Measurements from ENCODE around the gene COA1.

COA1 gene

DNA sequence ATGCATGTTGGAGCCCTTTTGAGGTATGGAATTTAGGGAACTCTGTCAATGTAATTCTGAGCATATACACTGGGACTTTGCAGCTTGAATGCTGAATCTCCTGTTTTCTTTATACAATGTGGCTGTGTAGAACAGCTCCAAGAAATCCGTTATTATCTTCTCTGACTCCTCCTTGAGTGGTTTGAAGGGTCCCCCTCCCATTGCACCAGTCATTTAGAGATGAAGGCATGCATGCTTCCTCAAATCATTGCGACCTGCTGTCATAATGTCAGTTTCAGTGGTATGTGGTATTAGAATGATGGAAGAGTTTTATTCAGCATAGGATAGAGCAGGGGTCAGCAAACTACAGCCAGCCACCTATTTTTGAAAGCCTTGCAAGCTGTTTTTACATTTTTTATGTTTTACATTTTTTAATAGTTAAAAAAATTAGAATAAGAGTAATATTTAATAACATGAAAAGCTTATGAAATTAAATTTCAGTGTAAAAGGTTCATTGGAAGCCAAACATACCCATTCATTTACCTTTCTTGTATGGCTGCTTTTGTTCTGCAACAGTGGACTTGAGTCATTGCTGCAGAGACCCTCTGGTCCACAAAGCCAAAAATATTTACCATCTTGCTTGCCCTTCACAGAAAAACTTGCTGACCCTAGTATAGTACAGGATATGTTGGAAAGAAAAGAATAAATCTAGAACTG, 138.3 kb downstream of the COA1 start:
- DNase-seq (ENCODE audit: low spot score): no peak

DNA sequence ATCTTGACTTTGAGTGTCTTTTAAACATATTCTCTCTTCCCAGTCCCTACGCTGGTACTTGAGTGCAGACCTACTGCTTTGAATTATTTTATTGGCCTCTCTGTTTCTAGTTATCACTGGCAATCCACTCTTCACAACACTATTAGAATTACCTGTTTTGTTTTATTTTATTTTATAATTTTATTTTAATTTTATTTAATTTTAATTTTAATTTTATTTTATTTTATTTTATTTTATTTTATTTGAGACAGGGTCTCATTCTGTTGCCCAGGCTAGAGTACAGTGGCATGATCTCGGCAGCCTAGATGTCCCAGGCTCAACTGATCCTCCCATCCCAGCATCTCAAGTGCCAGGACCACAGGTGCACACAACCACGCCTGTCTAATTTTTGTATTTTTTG, 139.6 kb downstream of the COA1 start:
- no peak for DNase-seq (ENCODE audit: low spot score)

Data from pons (tissue), 1 donor.